GM19372 (cell line): ENCODE measurements around the gene FKBP11.

Source experiments
- ATAC-seq: cut with Tn5 transposase; IDR thresholded peaks from one replicate; pipeline ENCODE4 v1.9.1; 2021; ENCODE audit warnings: mild to moderate bottlenecking, low read depth, moderate library complexity; ENCODE audit not compliant: unreplicated experiment

Gene FKBP11

GRCh38 chr12:48956279-48957140, 31.2 kb upstream of the FKBP11 start:
- ATAC-seq = no peak

GRCh38 chr12:48954841-48955501, 29.7 kb upstream of the FKBP11 start:
- ATAC-seq = no peak

GRCh38 chr12:48954061-48954460, 28.8 kb upstream of the FKBP11 start:
- no peak for ATAC-seq

- no peak for ATAC-seq
Measured at GRCh38 chr12:48952691-48953090, 27.4 kb upstream of the FKBP11 start.

- no peak for ATAC-seq
Measured at GRCh38 chr12:48947727-48948126, 22.4 kb upstream of the FKBP11 start.

GRCh38 chr12:48946943-48947342, 21.7 kb upstream of the FKBP11 start:
- no peak for ATAC-seq

- no peak for ATAC-seq
Measured at GRCh38 chr12:48946205-48946604, 20.9 kb upstream of the FKBP11 start.

GRCh38 chr12:48943221-48943620, 17.9 kb upstream of the FKBP11 start:
- no peak for ATAC-seq

- no peak for ATAC-seq
Measured at GRCh38 chr12:48940181-48940580, 14.9 kb upstream of the FKBP11 start.

GRCh38 chr12:48938805-48939204, 13.5 kb upstream of the FKBP11 start:
- ATAC-seq = no peak

- no peak for ATAC-seq
Measured at GRCh38 chr12:48937170-48937569, 11.9 kb upstream of the FKBP11 start.

GRCh38 chr12:48936379-48936979, 11.2 kb upstream of the FKBP11 start:
- ATAC-seq = no peak

GRCh38 chr12:48934312-48934706, 9.0 kb upstream of the FKBP11 start:
- no peak for ATAC-seq

GRCh38 chr12:48933664-48934311, 8.5 kb upstream of the FKBP11 start:
- ATAC-seq = no peak

GRCh38 chr12:48932878-48933277, 7.6 kb upstream of the FKBP11 start:
- no peak for ATAC-seq

- ATAC-seq = no peak
Measured at GRCh38 chr12:48930475-48930874, 5.2 kb upstream of the FKBP11 start.

- ATAC-seq = no peak
Measured at GRCh38 chr12:48929551-48929950, 4.3 kb upstream of the FKBP11 start.

- no peak for ATAC-seq
Measured at GRCh38 chr12:48927261-48927660, 2.0 kb upstream of the FKBP11 start.

- ATAC-seq = peak; percentile 82
Measured at GRCh38 chr12:48924617-48925303, 532 bp downstream of the FKBP11 start.

GRCh38 chr12:48923117-48923516, 2.2 kb downstream of the FKBP11 start:
- no peak for ATAC-seq
